CD4-positive, CD25-positive, alpha-beta regulatory T cell (primary cell): ENCODE measurements around the gene CCDC175. TPM values are rescaled to one million over a fixed set of nuclear protein-coding genes. Genes with fewer than 3 reads are reported as not detected.

ENCODE experiments used
- ATAC-seq, 2 donors: fragments of 150-1000 bp; cut with Tn5 transposase; one replicate each; pipeline ENCODE4 v1.10.0; 2021; ENCODE audit warnings: low read depth in 2 of 2, moderate number of reproducible peaks in 2 of 2, moderate library complexity in 1 of 2
- DNase-seq, 3 donors: peaks; one replicate each; pipeline versions ENCODE4 v3.0.0 to v3.0.0-alpha.2; 2012 to 2022; ENCODE audit warnings: mixed read lengths in 1 of 3
- H3K27ac ChIP-seq: one replicate; pipeline ENCODE4 v1.7.0; 2013; ENCODE audit warnings: mild to moderate bottlenecking, low read length; ENCODE audit not compliant: insufficient read depth, poor library complexity, severe bottlenecking
- H3K27me3 ChIP-seq: one replicate; pipeline ENCODE4 v1.7.0; 2013; ENCODE audit warnings: low read length; ENCODE audit not compliant: control insufficient read depth, insufficient read depth
- H3K36me3 ChIP-seq: one replicate; pipeline ENCODE4 v1.7.0; 2013; ENCODE audit warnings: mild to moderate bottlenecking, low read length, moderate library complexity; ENCODE audit not compliant: control insufficient read depth, insufficient read depth
- H3K4me1 ChIP-seq: 2 replicates; pipeline ENCODE4 v1.7.0; 2013; ENCODE audit warnings: mild to moderate bottlenecking, low read length; ENCODE audit not compliant: insufficient read depth, control insufficient read depth, poor library complexity, severe bottlenecking
- H3K4me3 ChIP-seq: one replicate; pipeline ENCODE4 v1.7.0; 2013; ENCODE audit warnings: low read depth, mild to moderate bottlenecking, low read length, moderate library complexity
- H3K9me3 ChIP-seq, 2 experiments: 1 replicate in 1 of 2; 2 replicates in 1 of 2; pipeline ENCODE4 v1.7.0; 2013; ENCODE audit warnings: low read length in 2 of 2, mild to moderate bottlenecking in 1 of 2, moderate library complexity in 1 of 2; ENCODE audit not compliant: control insufficient read depth in 2 of 2
- H3K27ac Mint-ChIP-seq, 3 donors: one replicate each; pipeline ENCODE4 v1.8.0; 2020 to 2022; ENCODE audit warnings: mild to moderate bottlenecking in 3 of 3, mixed read lengths in 3 of 3, moderate library complexity in 2 of 3
- H3K27me3 Mint-ChIP-seq: one replicate; pipeline ENCODE4 v1.8.0; 2022; ENCODE audit warnings: mild to moderate bottlenecking, mixed read lengths
- H3K36me3 Mint-ChIP-seq: one replicate; pipeline ENCODE4 v1.8.0; 2020; ENCODE audit warnings: mixed read lengths
- H3K4me1 Mint-ChIP-seq, 4 donors: one replicate each; pipeline ENCODE4 v1.8.0; 2020 to 2022; ENCODE audit warnings: mixed read lengths in 4 of 4, mild to moderate bottlenecking in 1 of 4
- H3K4me3 Mint-ChIP-seq, 4 donors: one replicate each; pipeline ENCODE4 v1.8.0; 2020 to 2022; ENCODE audit warnings: mild to moderate bottlenecking in 4 of 4, mixed read lengths in 4 of 4, moderate library complexity in 3 of 4
- H3K9me3 Mint-ChIP-seq, 7 donors: one replicate each; pipeline ENCODE4 v1.8.0; 2020 to 2022; ENCODE audit warnings: mixed read lengths in 7 of 7, mild to moderate bottlenecking in 3 of 7, moderate library complexity in 2 of 7
- polyA plus RNA-seq, 4 donors: library from polyadenylated mRNA; unstranded; fragments of 300-500 nt; fragmentation: Illumina TruSeq; gene quantifications; one replicate each; pipeline ENCODE4 v1.2.3, GENCODE V29; 2021
- total RNA-seq: library from RNA; stranded (reverse); gene quantifications from one replicate; pipeline ENCODE4 v1.2.3, GENCODE V29; 2022

The CCDC175 gene
- total and polyA plus RNA-seq, 5 donors from 2014 or later: 0.22 TPM; not detected in 4

- Histone ChIP-seq H3K9me3 (no peaks in the 10 kb centered on the region), H3K27ac (no peak overlapping the region), H3K4me3 (no peak overlapping the region), H3K27me3 (peaks cover 4% of the 10 kb centered on the region), H3K36me3 (no peaks in the 10 kb centered on the region), H3K4me1 (no peaks in the 10 kb centered on the region)
- no peak overlapping the region for H3K4me3 Mint-ChIP-seq
- H3K9me3 Mint-ChIP-seq: peaks cover 0 to 8% (median 0%) of the 10 kb centered on the region in 7 donors
- ATAC-seq (no peak), DNase-seq (no peak)
- H3K4me1 Mint-ChIP-seq: peaks cover 0 to 7% (median 5%) of the 10 kb centered on the region in 4 donors
- peaks cover 9% of the 10 kb centered on the region for H3K27me3 Mint-ChIP-seq
- H3K36me3 Mint-ChIP-seq: no peaks in the 10 kb centered on the region
- no peak overlapping the region for H3K27ac Mint-ChIP-seq
Observed at GRCh38 chr14:59588101-59588500, 11.5 kb upstream of the CCDC175 start.

GRCh38 chr14:59585891-59586554 lies 9.4 kb upstream of the CCDC175 start:
- no peaks in the 10 kb centered on the region for H3K36me3 ChIP-seq
- Mint-ChIP-seq H3K27me3 (peaks cover 9% of the 10 kb centered on the region), H3K9me3 (peaks cover 0 to 2% (median 0%) of the 10 kb centered on the region in 7 donors), H3K36me3 (no peaks in the 10 kb centered on the region), H3K4me1 (peaks cover 0 to 7% (median 5%) of the 10 kb centered on the region in 4 donors), H3K27ac (no peak overlapping the region), H3K4me3 (peak overlapping the region in 2 of 4 donors; percentile 59 to 64)
- no peaks in the 10 kb centered on the region for H3K9me3 ChIP-seq
- H3K4me1 ChIP-seq: no peaks in the 10 kb centered on the region
- DNase-seq (peak in 1 of 3 donors; percentile 7), ATAC-seq (no peak)
- H3K27me3 ChIP-seq: no peaks in the 10 kb centered on the region
- H3K27ac ChIP-seq: no peak overlapping the region
- H3K4me3 ChIP-seq: peak overlapping the region; percentile 61

- ATAC-seq (no peak), DNase-seq (no peak)
- Mint-ChIP-seq H3K27ac (no peak overlapping the region), H3K9me3 (no peaks in the 10 kb centered on the region), H3K4me3 (no peak overlapping the region), H3K36me3 (no peaks in the 10 kb centered on the region), H3K27me3 (peaks cover 5% of the 10 kb centered on the region), H3K4me1 (peaks cover 0 to 7% (median 5%) of the 10 kb centered on the region in 4 donors)
- H3K4me1 ChIP-seq: no peaks in the 10 kb centered on the region
- H3K4me3 ChIP-seq: no peak overlapping the region
- H3K36me3 ChIP-seq: no peaks in the 10 kb centered on the region
- H3K27ac ChIP-seq: no peak overlapping the region
- no peaks in the 10 kb centered on the region for H3K9me3 ChIP-seq
- H3K27me3 ChIP-seq: no peaks in the 10 kb centered on the region
Observed at GRCh38 chr14:59583755-59584154, 7.1 kb upstream of the CCDC175 start.

GRCh38 chr14:59582845-59583509 lies 6.4 kb upstream of the CCDC175 start:
- Histone ChIP-seq H3K9me3 (no peaks in the 10 kb centered on the region), H3K27ac (no peak overlapping the region), H3K4me1 (no peaks in the 10 kb centered on the region), H3K4me3 (no peak overlapping the region), H3K36me3 (no peaks in the 10 kb centered on the region), H3K27me3 (peaks cover 5% of the 10 kb centered on the region)
- no peak overlapping the region for H3K4me3 Mint-ChIP-seq
- DNase-seq (no peak), ATAC-seq (no peak)
- H3K27ac Mint-ChIP-seq: no peak overlapping the region
- no peaks in the 10 kb centered on the region for H3K9me3 Mint-ChIP-seq
- peaks cover 0 to 7% (median 5%) of the 10 kb centered on the region in 4 donors for H3K4me1 Mint-ChIP-seq
- peaks cover 11% of the 10 kb centered on the region for H3K27me3 Mint-ChIP-seq
- no peaks in the 10 kb centered on the region for H3K36me3 Mint-ChIP-seq

- H3K27me3 ChIP-seq: peaks cover 5% of the 10 kb centered on the region
- peaks cover 19% of the 10 kb centered on the region for H3K27me3 Mint-ChIP-seq
- H3K4me3 ChIP-seq: no peak overlapping the region
- no peak for ATAC-seq
- H3K4me3 Mint-ChIP-seq: no peak overlapping the region
- H3K4me1 Mint-ChIP-seq: peaks cover 0 to 7% (median 5%) of the 10 kb centered on the region in 4 donors
- H3K4me1 ChIP-seq: peaks cover under 1% of the 10 kb centered on the region
- no peak overlapping the region for H3K27ac ChIP-seq
- DNase-seq: no peak
- no peaks in the 10 kb centered on the region for H3K9me3 ChIP-seq
- H3K36me3 Mint-ChIP-seq: no peaks in the 10 kb centered on the region
- no peaks in the 10 kb centered on the region for H3K9me3 Mint-ChIP-seq
- no peaks in the 10 kb centered on the region for H3K36me3 ChIP-seq
- H3K27ac Mint-ChIP-seq: no peak overlapping the region
Observed at GRCh38 chr14:59582161-59582560, 5.5 kb upstream of the CCDC175 start.

- DNase-seq: no peak
- H3K27ac ChIP-seq: no peak overlapping the region
- Mint-ChIP-seq H3K9me3 (peaks cover 0 to 2% (median 0%) of the 10 kb centered on the region in 7 donors), H3K36me3 (no peaks in the 10 kb centered on the region), H3K4me3 (no peak overlapping the region), H3K27me3 (peaks cover 31% of the 10 kb centered on the region), H3K27ac (no peak overlapping the region), H3K4me1 (peaks cover 0 to 14% (median 7%) of the 10 kb centered on the region in 4 donors)
- no peaks in the 10 kb centered on the region for H3K9me3 ChIP-seq
- H3K27me3 ChIP-seq: peaks cover 5% of the 10 kb centered on the region
- ATAC-seq: no peak
- no peaks in the 10 kb centered on the region for H3K36me3 ChIP-seq
- H3K4me3 ChIP-seq: no peak overlapping the region
- H3K4me1 ChIP-seq: peaks cover 13% of the 10 kb centered on the region
Observed at GRCh38 chr14:59580911-59581310, 4.3 kb upstream of the CCDC175 start.

GRCh38 chr14:59570122-59570521 lies 6.5 kb downstream of the CCDC175 start:
- Mint-ChIP-seq H3K36me3 (no peaks in the 10 kb centered on the region), H3K27ac (no peak overlapping the region), H3K9me3 (no peaks in the 10 kb centered on the region), H3K27me3 (peaks cover 37% of the 10 kb centered on the region), H3K4me1 (no peaks in the 10 kb centered on the region), H3K4me3 (no peak overlapping the region)
- Histone ChIP-seq H3K4me1 (no peaks in the 10 kb centered on the region), H3K36me3 (no peaks in the 10 kb centered on the region), H3K4me3 (no peak overlapping the region), H3K27me3 (peaks cover 19% of the 10 kb centered on the region), H3K9me3 (no peaks in the 10 kb centered on the region), H3K27ac (no peak overlapping the region)
- ATAC-seq (no peak), DNase-seq (no peak)

GRCh38 chr14:59566725-59567124 lies 9.9 kb downstream of the CCDC175 start:
- Histone ChIP-seq H3K27me3 (peaks cover 12% of the 10 kb centered on the region), H3K27ac (no peak overlapping the region)
- H3K4me3 Mint-ChIP-seq: no peak overlapping the region

More at GRCh38 chr14:59566725-59567124, 9.9 kb downstream of the CCDC175 start:
- Histone ChIP-seq H3K9me3 (no peaks in the 10 kb centered on the region), H3K4me1 (no peaks in the 10 kb centered on the region), H3K4me3 (no peak overlapping the region), H3K36me3 (no peaks in the 10 kb centered on the region)
- H3K4me1 Mint-ChIP-seq: no peaks in the 10 kb centered on the region
- H3K27me3 Mint-ChIP-seq: peaks cover 44% of the 10 kb centered on the region
- H3K9me3 Mint-ChIP-seq: no peaks in the 10 kb centered on the region
- DNase-seq (no peak), ATAC-seq (no peak)
- no peaks in the 10 kb centered on the region for H3K36me3 Mint-ChIP-seq
- no peak overlapping the region for H3K27ac Mint-ChIP-seq
